HL-60 (cell line): ENCODE data around the gene HSPA12B.

Experiments used
- DNase-seq, 2 experiments: peaks; one replicate each; pipeline ENCODE4 v3.0.0-alpha.2; 2010 to 2020; ENCODE audit warnings: low read depth in 1 of 2, low spot score in 1 of 2
- H3K27ac ChIP-seq: fragments of 250-450 bp; sonication (Bioruptor Pico); replicated peaks from 2 replicates; pipeline ENCODE4 v1.5.1; 2020; ENCODE audit warnings: mild to moderate bottlenecking, moderate library complexity
- H3K27me3 ChIP-seq: fragments of 250-450 bp; sonication (Bioruptor Pico); 2 replicates; pipeline ENCODE4 v1.5.1; 2021; ENCODE audit warnings: mild to moderate bottlenecking, moderate library complexity; ENCODE audit not compliant: insufficient read depth, poor library complexity, severe bottlenecking
- H3K4me3 ChIP-seq: replicated peaks from 2 replicates; pipeline ENCODE4 v1.5.1; 2011; ENCODE audit warnings: mild to moderate bottlenecking, control low read depth, low read length; ENCODE audit not compliant: insufficient read depth
- CTCF ChIP-seq: IDR thresholded peaks from one replicate; pipeline ENCODE4 v1.5.1; 2011; ENCODE audit warnings: low read length, control low read depth, inconsistent platforms; ENCODE audit not compliant: insufficient read depth
- GABPA ChIP-seq: IDR thresholded peaks from 2 replicates; pipeline ENCODE4 v1.6.1; 2012; ENCODE audit warnings: low read depth
- POLR2AphosphoS5 ChIP-seq: IDR thresholded peaks from 2 replicates; pipeline ENCODE4 v1.6.1; 2012; ENCODE audit warnings: low read depth
- REST ChIP-seq: IDR thresholded peaks from 2 replicates; pipeline ENCODE4 v1.6.1; 2012; ENCODE audit warnings: low read depth; ENCODE audit not compliant: insufficient replicate concordance
- SPI1 ChIP-seq: IDR thresholded peaks from 2 replicates; pipeline ENCODE4 v1.6.1; 2012; ENCODE audit warnings: low read depth, mild to moderate bottlenecking, borderline replicate concordance

Gene HSPA12B

GRCh38 chr20:3751675-3752385, 19.3 kb downstream of the HSPA12B start:
- TF ChIP-seq GABPA (no peak), SPI1 (no peak), POLR2AphosphoS5 (no peak), CTCF (no peak), REST (no peak)
- DNase-seq: no peak
- Histone ChIP-seq H3K27me3 (no peaks in the 10 kb centered on the region), H3K27ac (no peak overlapping the region), H3K4me3 (no peak overlapping the region)

GRCh38 chr20:3752386-3752759, 19.9 kb downstream of the HSPA12B start:
- TF ChIP-seq POLR2AphosphoS5 (no peak), SPI1 (no peak), CTCF (no peak), REST (no peak), GABPA (no peak)
- no peaks in the 10 kb centered on the region for H3K27me3 ChIP-seq
- no peak overlapping the region for H3K4me3 ChIP-seq
- no peak for DNase-seq
- no peak overlapping the region for H3K27ac ChIP-seq

GRCh38 chr20:3753098-3753497, 20.6 kb downstream of the HSPA12B start:
- peak in 1 of 2 experiments; percentile 64 for DNase-seq
- no peak overlapping the region for H3K4me3 ChIP-seq

More at GRCh38 chr20:3753098-3753497, 20.6 kb downstream of the HSPA12B start:
- Histone ChIP-seq H3K27ac (no peak overlapping the region), H3K27me3 (no peaks in the 10 kb centered on the region)
- no peak for TF ChIP-seq GABPA
- no peak for TF ChIP-seq POLR2AphosphoS5
- no peak for TF ChIP-seq REST
- TF ChIP-seq CTCF: peak; percentile 83
- no peak for TF ChIP-seq SPI1
